Hepatocyte (in vitro differentiated cells): ENCODE results near the gene HOXA11. TPM values are rescaled to one million over a fixed set of nuclear protein-coding genes. Genes with fewer than 3 reads are reported as not detected.
A peak's percentile ranks its signal among the peaks of the same experiment; 100 is the strongest.

Experiments used
- DNase-seq: peaks from one replicate; pipeline ENCODE4 v3.0.0-alpha.2; 2016; ENCODE audit warnings: low spot score
- H2AFZ ChIP-seq: fragments of 200-600 bp; sonication (generic); 2 replicates; pipeline ENCODE4 v1.6.0; 2016; ENCODE audit warnings: antibody characterized with exemption, mild to moderate bottlenecking
- H3K27ac ChIP-seq: fragments of 200-600 bp; sonication (generic); 2 replicates; pipeline ENCODE4 v1.5.1; 2016; ENCODE audit warnings: mild to moderate bottlenecking
- H3K27me3 ChIP-seq: fragments of 200-600 bp; sonication (generic); 2 replicates; pipeline ENCODE4 v1.6.1; 2016
- H3K36me3 ChIP-seq: fragments of 200-600 bp; sonication (generic); replicated peaks from 2 replicates; pipeline ENCODE4 v1.5.1; 2016; ENCODE audit warnings: low read depth; ENCODE audit not compliant: insufficient read depth
- H3K4me1 ChIP-seq: fragments of 200-600 bp; sonication (generic); 2 replicates; pipeline ENCODE4 v1.5.1; 2016; ENCODE audit warnings: mild to moderate bottlenecking, moderate library complexity; ENCODE audit not compliant: insufficient read depth
- H3K4me2 ChIP-seq: fragments of 200-600 bp; sonication (generic); 2 replicates; pipeline ENCODE4 v1.6.0; 2016
- H3K4me3 ChIP-seq: fragments of 200-600 bp; sonication (generic); 2 replicates; pipeline ENCODE4 v1.5.1; 2016; ENCODE audit warnings: mild to moderate bottlenecking
- H3K79me2 ChIP-seq: fragments of 200-600 bp; sonication (generic); 2 replicates; pipeline ENCODE4 v1.6.0; 2017; ENCODE audit warnings: mild to moderate bottlenecking
- H3K9me2 ChIP-seq: fragments of 200-600 bp; sonication (generic); replicated peaks from 2 replicates; pipeline ENCODE4 v1.6.0; 2017; ENCODE audit warnings: mild to moderate bottlenecking; ENCODE audit not compliant: insufficient read depth
- H3K9me3 ChIP-seq: fragments of 200-600 bp; sonication (generic); 2 replicates; pipeline ENCODE4 v1.5.1; 2016; ENCODE audit warnings: low read depth, mild to moderate bottlenecking
- H4K20me1 ChIP-seq: fragments of 200-600 bp; sonication (generic); 2 replicates; pipeline ENCODE4 v1.6.0; 2016; ENCODE audit warnings: mild to moderate bottlenecking; ENCODE audit not compliant: insufficient read depth, poor library complexity, severe bottlenecking
- CTCF ChIP-seq: fragments of 200-600 bp; sonication (generic); IDR thresholded peaks from 2 replicates; pipeline ENCODE4 v1.5.1; 2016; ENCODE audit warnings: antibody characterized with exemption, mild to moderate bottlenecking; ENCODE audit not compliant: poor library complexity
- EZH2 ChIP-seq: fragments of 200-600 bp; sonication (generic); IDR thresholded peaks from 2 replicates; pipeline ENCODE4 v1.6.1; 2016; ENCODE audit warnings: antibody characterized with exemption, mild to moderate bottlenecking, borderline replicate concordance
- EZH2phosphoT487 ChIP-seq: fragments of 200-600 bp; sonication (generic); IDR thresholded peaks from one replicate; pipeline ENCODE4 v1.6.1; 2018; ENCODE audit warnings: antibody characterized with exemption, mild to moderate bottlenecking, low read depth, moderate library complexity; ENCODE audit not compliant: unreplicated experiment, severe bottlenecking
- WGBS: methylation state at CpG from one replicate; pipeline ENCODE4 v1.1.6; 2016; ENCODE audit warnings: low lambda C conversion rate; ENCODE audit errors: missing lambda C conversion rate; 5-methylcytosine and 5-hydroxymethylcytosine counted together
- polyA plus RNA-seq: library from polyadenylated mRNA; unstranded; fragments of >200 nt; fragmentation: Nextera tagmentation; extraction: Ambion mirVana; gene quantifications from 2 replicates; pipeline ENCODE4 v1.2.1, GENCODE V29; 2016
- total RNA-seq: library from RNA; depleted of rRNA; stranded (reverse); fragments of >200 nt; gene quantifications from 2 replicates; pipeline ENCODE4 v1.2.3, GENCODE V29; 2014

Gene HOXA11
- total and polyA plus RNA-seq, 2 experiments from 2014 or later: 6.4 to 7.6 TPM

- H2AFZ ChIP-seq: peak overlapping the region; percentile 38
- TF ChIP-seq EZH2 (peak; percentile 74), CTCF (no peak), EZH2phosphoT487 (no peak)
- H3K27me3 ChIP-seq: peaks cover 80% of the 10 kb centered on the region
- peak overlapping the region; percentile 90 for H3K4me2 ChIP-seq
- no peak for DNase-seq
- H3K4me1 ChIP-seq: peaks cover 4% of the 10 kb centered on the region
- H3K4me3 ChIP-seq: peak overlapping the region; percentile 18
- H3K27ac ChIP-seq: peak overlapping the region; percentile 82
- H4K20me1 ChIP-seq: no peaks in the 10 kb centered on the region
- 10% methylated on average over 52 of the region's 52 CpGs for WGBS
- H3K79me2 ChIP-seq: peaks cover 67% of the 10 kb centered on the region
- H3K36me3 ChIP-seq: no peaks in the 10 kb centered on the region
- H3K9me2 ChIP-seq: no peaks in the 10 kb centered on the region
- H3K9me3 ChIP-seq: no peaks in the 10 kb centered on the region
Measured at GRCh38 chr7:27205325-27206280, 20.6 kb upstream of the HOXA11 start.

- Histone ChIP-seq H3K36me3 (no peaks in the 10 kb centered on the region), H3K79me2 (peaks cover 66% of the 10 kb centered on the region), H3K4me1 (peaks cover 4% of the 10 kb centered on the region), H3K4me2 (peak overlapping the region; percentile 90), H3K27me3 (peaks cover 85% of the 10 kb centered on the region), H2AFZ (peak overlapping the region; percentile 38), H3K9me3 (no peaks in the 10 kb centered on the region), H3K27ac (peak overlapping the region; percentile 82), H3K9me2 (no peaks in the 10 kb centered on the region), H3K4me3 (peak overlapping the region; percentile 18), H4K20me1 (no peaks in the 10 kb centered on the region)
- 4% methylated on average over 40 of the region's 41 CpGs for WGBS
- no peak for DNase-seq
- TF ChIP-seq EZH2 (no peak), EZH2phosphoT487 (no peak), CTCF (no peak)
Measured at GRCh38 chr7:27204851-27205322, 19.9 kb upstream of the HOXA11 start.

GRCh38 chr7:27203964-27204594, 19.0 kb upstream of the HOXA11 start:
- H3K27ac ChIP-seq: peak overlapping the region; percentile 82
- TF ChIP-seq CTCF: no peak
- TF ChIP-seq EZH2: no peak
- TF ChIP-seq EZH2phosphoT487: peak; percentile 52
- no peaks in the 10 kb centered on the region for H3K9me3 ChIP-seq
- H3K9me2 ChIP-seq: no peaks in the 10 kb centered on the region
- peaks cover 65% of the 10 kb centered on the region for H3K79me2 ChIP-seq
- WGBS: 37% methylated on average over 4 of the region's 4 CpGs
- H3K4me3 ChIP-seq: peak overlapping the region; percentile 18
- H3K27me3 ChIP-seq: peaks cover 88% of the 10 kb centered on the region
- no peaks in the 10 kb centered on the region for H3K36me3 ChIP-seq
- H3K4me1 ChIP-seq: peaks cover 4% of the 10 kb centered on the region
- no peak overlapping the region for H2AFZ ChIP-seq
- H4K20me1 ChIP-seq: peaks cover 2% of the 10 kb centered on the region
- H3K4me2 ChIP-seq: peak overlapping the region; percentile 90
- DNase-seq: no peak
